IMR-90 (cell line): ENCODE data around the gene SPTSSB. TPM values are rescaled to one million over a fixed set of nuclear protein-coding genes. Genes with fewer than 3 reads are reported as not detected.

Experiments
- ATAC-seq: fragments of 200-7000 bp; cut with Tn5 transposase; 2 replicates; pipeline ENCODE4 v1.9.1; 2020; ENCODE audit warnings: low read depth, mild to moderate bottlenecking, moderate library complexity
- BruUV-seq: library from RNA; stranded (reverse); fragments of 400-500 nt; replicated peaks from 2 replicates; lab custom pipeline; 2021; lab: Mats Ljungman, UMichigan
- CTCF ChIA-PET: fragments of 300-600 bp; formaldehyde crosslinking; extraction: SDS; loops from one replicate; lab custom pipeline; 2021; ENCODE audit warnings: antibody characterized with exemption; lab: Yijun Ruan, JAX
- POLR2A ChIA-PET: fragments of 300-600 bp; sonication (Branson Sonifier 250); formaldehyde crosslinking; loops from one replicate; lab custom pipeline; 2022; ENCODE audit warnings: antibody characterized with exemption; ENCODE audit not compliant: unreplicated experiment; lab: Charles Lee
- DNase-seq: peaks from one replicate; pipeline ENCODE4 v3.0.0; 2013
- H2AFZ ChIP-seq: replicated peaks from 2 replicates; pipeline ENCODE3; 2013; ENCODE audit warnings: low read length, mild to moderate bottlenecking; ENCODE audit not compliant: poor library complexity
- H2AK5ac ChIP-seq: 2 replicates; pipeline ENCODE4 v1.6.1; 2013; ENCODE audit warnings: low read depth, low read length, inconsistent platforms
- H2AK9ac ChIP-seq: replicated peaks from 2 replicates; pipeline ENCODE3; 2013; ENCODE audit warnings: mild to moderate bottlenecking, low read depth, low read length, moderate library complexity; ENCODE audit not compliant: poor library complexity
- H2BK120ac ChIP-seq: 2 replicates; pipeline ENCODE4 v1.6.1; 2013; ENCODE audit warnings: low read depth, low read length, inconsistent platforms
- H2BK15ac ChIP-seq: 3 replicates; pipeline ENCODE4 v1.6.1; 2013; ENCODE audit warnings: low read depth, low read length, inconsistent platforms
- H2BK20ac ChIP-seq: 2 replicates; pipeline ENCODE4 v1.6.1; 2013; ENCODE audit warnings: low read depth, mild to moderate bottlenecking, inconsistent platforms, low read length, moderate library complexity
- H2BK5ac ChIP-seq: 2 replicates; pipeline ENCODE4 v1.6.1; 2013; ENCODE audit warnings: mild to moderate bottlenecking, low read depth, low read length, inconsistent platforms; ENCODE audit not compliant: poor library complexity, severe bottlenecking
- H3K14ac ChIP-seq: replicated peaks from 2 replicates; pipeline ENCODE4 v1.6.1; 2013; ENCODE audit warnings: low read depth, low read length, inconsistent platforms
- H3K18ac ChIP-seq: 2 replicates; pipeline ENCODE4 v1.6.1; 2013; ENCODE audit warnings: low read depth, low read length, control low read depth
- H3K23ac ChIP-seq: 2 replicates; pipeline ENCODE4 v1.6.1; 2013; ENCODE audit warnings: low read depth, low read length, inconsistent platforms
- H3K27ac ChIP-seq: 2 replicates; pipeline ENCODE4 v1.5.1; 2013; ENCODE audit warnings: mild to moderate bottlenecking, control low read depth, low read length; ENCODE audit not compliant: insufficient read depth
- H3K27me3 ChIP-seq: 2 replicates; pipeline ENCODE4 v1.6.1; 2013; ENCODE audit warnings: low read length; ENCODE audit not compliant: control insufficient read depth, insufficient read depth
- H3K36me3 ChIP-seq: 2 replicates; pipeline ENCODE4 v1.6.1; 2013; ENCODE audit warnings: low read length, mixed read lengths; ENCODE audit not compliant: control insufficient read depth, insufficient read depth
- H3K4ac ChIP-seq: 2 replicates; pipeline ENCODE4 v1.6.1; 2013; ENCODE audit warnings: low read depth, low read length, inconsistent platforms
- H3K4me1 ChIP-seq: 2 replicates; pipeline ENCODE4 v1.6.1; 2013; ENCODE audit warnings: low read length, mixed read lengths; ENCODE audit not compliant: control insufficient read depth, insufficient read depth
- H3K4me2 ChIP-seq: 2 replicates; pipeline ENCODE4 v1.6.1; 2013; ENCODE audit warnings: low read depth, mild to moderate bottlenecking, control low read depth, low read length, moderate library complexity
- H3K4me3 ChIP-seq: 2 replicates; pipeline ENCODE4 v1.5.1; 2013; ENCODE audit warnings: low read depth, mild to moderate bottlenecking, control low read depth, low read length, moderate library complexity; ENCODE audit not compliant: insufficient read depth
- H3K56ac ChIP-seq: 2 replicates; pipeline ENCODE4 v1.6.1; 2013; ENCODE audit warnings: low read length, inconsistent platforms; ENCODE audit not compliant: insufficient read depth; ENCODE audit errors: extremely low read depth
- H3K79me1 ChIP-seq, 2 experiments: 2 replicates each; pipeline ENCODE4 v1.6.1; 2013; ENCODE audit warnings: low read length in 2 of 2, inconsistent platforms in 1 of 2, low read depth in 1 of 2
- H3K9ac ChIP-seq: 2 replicates; pipeline ENCODE4 v1.6.1; 2013; ENCODE audit warnings: low read depth, low read length, control low read depth
- H3K9me1 ChIP-seq: 2 replicates; pipeline ENCODE4 v1.6.1; 2013; ENCODE audit warnings: low read length, inconsistent platforms; ENCODE audit not compliant: insufficient read depth
- H3K9me3 ChIP-seq: 2 replicates; pipeline ENCODE4 v1.6.1; 2013; ENCODE audit warnings: low read length; ENCODE audit not compliant: control insufficient read depth, insufficient read depth
- H4K20me1 ChIP-seq: 2 replicates; pipeline ENCODE4 v1.6.1; 2013; ENCODE audit warnings: low read length, inconsistent platforms; ENCODE audit not compliant: insufficient read depth
- H4K5ac ChIP-seq: 2 replicates; pipeline ENCODE4 v1.6.1; 2013; ENCODE audit warnings: mild to moderate bottlenecking, low read depth, low read length, control low read depth
- H4K8ac ChIP-seq, 2 experiments: 2 replicates each; pipeline ENCODE4 v1.6.1; 2013; ENCODE audit warnings: low read depth in 2 of 2, low read length in 2 of 2, control low read depth in 1 of 2, inconsistent platforms in 1 of 2
- H4K91ac ChIP-seq: 2 replicates; pipeline ENCODE4 v1.6.1; 2013; ENCODE audit warnings: low read depth, low read length, inconsistent platforms; ENCODE audit not compliant: insufficient read depth
- BHLHE40 ChIP-seq: fragments of 150-350 bp; IDR thresholded peaks from 2 replicates; pipeline ENCODE4 v1.6.1; 2016; ENCODE audit warnings: mild to moderate bottlenecking, low read depth, low read length
- CEBPB ChIP-seq: IDR thresholded peaks from 2 replicates; pipeline ENCODE4 v1.6.1; 2012; ENCODE audit warnings: low read depth, low read length, improper control_type of control experiment
- CHD1 ChIP-seq: IDR thresholded peaks from 2 replicates; pipeline ENCODE4 v1.6.1; 2012; ENCODE audit warnings: low read depth, low read length, improper control_type of control experiment
- CTCF ChIP-seq: conservative IDR thresholded peaks from 2 replicates; pipeline ENCODE4 v1.5.1; 2012; ENCODE audit warnings: mild to moderate bottlenecking, low read depth, low read length, improper control_type of control experiment
- ELK1 ChIP-seq: fragments of 150-350 bp; IDR thresholded peaks from 2 replicates; pipeline ENCODE4 v1.6.1; 2016; ENCODE audit warnings: low read depth, mild to moderate bottlenecking, low read length, moderate library complexity, borderline replicate concordance
- FOS ChIP-seq: fragments of 150-350 bp; IDR thresholded peaks from 2 replicates; pipeline ENCODE4 v1.6.1; 2016; ENCODE audit warnings: low read depth, low read length
- MAFK ChIP-seq: IDR thresholded peaks from 2 replicates; pipeline ENCODE4 v1.6.1; 2012; ENCODE audit warnings: low read depth, low read length, improper control_type of control experiment
- MAZ ChIP-seq: IDR thresholded peaks from 2 replicates; pipeline ENCODE4 v1.6.1; 2012; ENCODE audit warnings: low read depth, mild to moderate bottlenecking, low read length, improper control_type of control experiment, moderate library complexity, borderline replicate concordance
- MXI1 ChIP-seq: IDR thresholded peaks from 2 replicates; pipeline ENCODE4 v1.6.1; 2012; ENCODE audit warnings: low read depth, mild to moderate bottlenecking, low read length, moderate library complexity, borderline replicate concordance
- NFE2L2 ChIP-seq: fragments of 150-350 bp; IDR thresholded peaks from 2 replicates; pipeline ENCODE4 v1.6.1; 2016; ENCODE audit warnings: low read depth, mild to moderate bottlenecking, low read length
- POLR2A ChIP-seq: IDR thresholded peaks from 2 replicates; pipeline ENCODE4 v1.6.1; 2012; ENCODE audit warnings: mild to moderate bottlenecking, low read depth, low read length
- RAD21 ChIP-seq: IDR thresholded peaks from 2 replicates; pipeline ENCODE4 v1.6.1; 2012; ENCODE audit warnings: low read length, improper control_type of control experiment
- RCOR1 ChIP-seq: IDR thresholded peaks from 2 replicates; pipeline ENCODE4 v1.6.1; 2012; ENCODE audit warnings: mild to moderate bottlenecking, low read length, improper control_type of control experiment; ENCODE audit not compliant: insufficient replicate concordance
- RFX5 ChIP-seq: IDR thresholded peaks from 2 replicates; pipeline ENCODE4 v1.8.0; 2012; ENCODE audit warnings: low read depth, mild to moderate bottlenecking, low read length, moderate library complexity
- SMC3 ChIP-seq: fragments of 150-350 bp; IDR thresholded peaks from 2 replicates; pipeline ENCODE4 v1.6.1; 2016; ENCODE audit warnings: low read depth, mild to moderate bottlenecking, antibody characterized with exemption, low read length, moderate library complexity
- USF2 ChIP-seq: fragments of 150-350 bp; IDR thresholded peaks from 2 replicates; pipeline ENCODE4 v1.6.1; 2017; ENCODE audit warnings: mild to moderate bottlenecking, antibody characterized with exemption, low read length, low read depth
- WGBS, 2 experiments: methylation state at CpG; one replicate each; pipeline versions ENCODE4 v1.1.5 to v1.1.7; 2013; ENCODE audit warnings: missing lambda C conversion rate in 2 of 2; ENCODE audit not compliant: insufficient read length in 1 of 2; ENCODE audit errors: extremely low coverage in 2 of 2; 5-methylcytosine and 5-hydroxymethylcytosine counted together
- dilution Hi-C: fragments of 300-500 bp; cut with HindIII; formaldehyde crosslinking; loops from one replicate; pipeline ENCODE4 v1.14.3; 2018; ENCODE audit warnings: low sequenced_read_pairs; ENCODE audit not compliant: unreplicated experiment
- in situ Hi-C: fragments of 300-500 bp; cut with MboI; formaldehyde crosslinking; loops from 3 replicates; pipeline ENCODE4 v1.14.3; 2019; ENCODE audit warnings: low sequenced_read_pairs, inconsistent platforms, mixed read lengths
- intact Hi-C: fragments of 100-400 bp; cut with micrococcal nuclease; formaldehyde crosslinking; loops from 2 replicates; pipeline ENCODE4 v1.10.0; 2022
- polyA plus RNA-seq, 3 experiments: library from polyadenylated mRNA; depleted of rRNA; stranded (reverse); fragments of >200 nt; gene quantifications; 2 replicates each; pipeline ENCODE4 v1.2.3, GENCODE V29; 2012; ENCODE audit warnings: low replicate concordance in 1 of 3
- total RNA-seq: library from RNA; depleted of rRNA; stranded (reverse); fragments of >200 nt; gene quantifications from 2 replicates; pipeline ENCODE4 v1.2.3, GENCODE V29; 2012

Gene SPTSSB
- total and polyA plus RNA-seq, 2 of the 4 experiments (the other 2 are of a cell fraction), result not detected

GRCh38 chr3:161336661-161337060, 34.7 kb downstream of the SPTSSB start:
- Histone ChIP-seq H3K4ac (no peak overlapping the region), H3K27ac (no peak overlapping the region), H3K27me3 (no peaks in the 10 kb centered on the region), H3K4me3 (no peak overlapping the region), H3K9me3 (no peaks in the 10 kb centered on the region), H4K5ac (no peak overlapping the region), H3K36me3 (no peaks in the 10 kb centered on the region), H3K14ac (no peak overlapping the region), H3K56ac (no peak overlapping the region), H4K91ac (no peak overlapping the region), H3K23ac (no peak overlapping the region), H3K4me2 (no peak overlapping the region), H2AK9ac (no peak overlapping the region), H2AK5ac (no peak overlapping the region), H2BK20ac (no peak overlapping the region), H2AFZ (no peak overlapping the region), H2BK120ac (no peak overlapping the region), H3K18ac (no peak overlapping the region), H4K8ac (no peak overlapping the region), H3K4me1 (no peaks in the 10 kb centered on the region), H2BK15ac (no peak overlapping the region), H2BK5ac (no peak overlapping the region), H4K20me1 (no peaks in the 10 kb centered on the region), H3K79me1 (no peaks in the 10 kb centered on the region), H3K9me1 (no peaks in the 10 kb centered on the region), H3K9ac (no peak overlapping the region)
- 100% methylated on average over 1 of the region's 2 CpGs; no CpG with 5 or more reads in 1 of the 2 experiments for WGBS, 2 experiments
- intact Hi-C loops (no loop called here), dilution Hi-C loops (no loop called here), in situ Hi-C loops (no loop called here)
- TF ChIP-seq NFE2L2 (no peak), MAZ (no peak), ELK1 (no peak), CTCF (no peak), MXI1 (no peak), RFX5 (no peak), RCOR1 (no peak), CHD1 (no peak), MAFK (no peak), BHLHE40 (no peak), RAD21 (no peak), FOS (no peak), CEBPB (no peak), POLR2A (no peak), SMC3 (no peak), USF2 (no peak)
- ATAC-seq (no peak), DNase-seq (no peak)
- ChIA-PET POLR2A (no interaction called here), CTCF (no interaction called here)
- no TSS peak for BruUV-seq
